Measurements from ENCODE around the gene TEAD1.

GRCh38 chr11:12802418-12803085 is 128.3 kb downstream of the TEAD1 start:
- TF ChIP-seq CTCF (IDR thresholded peaks at IDR 0.05; ENCODE audit: insufficient read depth, low read length), result no peak
- no peak for TF ChIP-seq POLR2AphosphoS5 (IDR thresholded peaks at IDR 0.05; ENCODE audit: low read depth)
- TF ChIP-seq GABPA (IDR thresholded peaks at IDR 0.05; ENCODE audit: low read depth), result no peak
- TF ChIP-seq REST (IDR thresholded peaks at IDR 0.05; ENCODE audit: insufficient replicate concordance, low read depth), result no peak
- TF ChIP-seq SPI1 (IDR thresholded peaks at IDR 0.05; ENCODE audit: borderline replicate concordance, low read depth), result no peak
